SU-DHL-6 (cell line): Measurements from ENCODE around the gene FRMD1.

Experiments
- EZH2phosphoT487 ChIP-seq: fragments of 200-600 bp; sonication (generic), shearing (Covaris generic); conservative IDR thresholded peaks from 2 replicates; pipeline ENCODE4 v1.6.1; 2018; ENCODE audit warnings: mild to moderate bottlenecking, antibody characterized with exemption, low read length, moderate library complexity, mixed read lengths
- TF ChIP-seq, protein P1 (sequence below): fragments of 200-600 bp; sonication (generic); IDR thresholded peaks from one replicate; pipeline ENCODE4 v1.5.1; 2017; ENCODE audit warnings: antibody characterized with exemption, mild to moderate bottlenecking, low read length, moderate library complexity; ENCODE audit not compliant: insufficient read depth, poor library complexity, severe bottlenecking

DNA sequence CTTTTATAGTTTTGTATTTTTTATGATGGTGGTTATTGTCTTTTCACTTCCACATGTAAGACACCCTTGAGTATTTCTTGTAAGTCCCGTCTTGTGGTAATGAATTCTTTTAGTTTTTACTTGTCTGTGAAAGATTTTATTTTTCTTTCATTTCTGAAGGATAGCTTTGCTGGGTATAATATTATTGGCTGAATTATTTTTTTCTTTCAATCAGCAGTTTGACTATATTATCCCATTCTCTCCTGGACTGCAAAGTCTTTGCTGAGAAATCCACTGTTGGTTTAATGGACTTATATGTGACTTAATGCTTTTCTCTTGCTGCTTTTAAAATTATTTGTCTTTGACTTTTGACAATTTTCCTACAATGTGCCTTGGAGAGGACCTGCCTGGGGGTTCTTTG is 67.7 kb downstream of the FRMD1 start:
- TF ChIP-seq, protein P1, sequence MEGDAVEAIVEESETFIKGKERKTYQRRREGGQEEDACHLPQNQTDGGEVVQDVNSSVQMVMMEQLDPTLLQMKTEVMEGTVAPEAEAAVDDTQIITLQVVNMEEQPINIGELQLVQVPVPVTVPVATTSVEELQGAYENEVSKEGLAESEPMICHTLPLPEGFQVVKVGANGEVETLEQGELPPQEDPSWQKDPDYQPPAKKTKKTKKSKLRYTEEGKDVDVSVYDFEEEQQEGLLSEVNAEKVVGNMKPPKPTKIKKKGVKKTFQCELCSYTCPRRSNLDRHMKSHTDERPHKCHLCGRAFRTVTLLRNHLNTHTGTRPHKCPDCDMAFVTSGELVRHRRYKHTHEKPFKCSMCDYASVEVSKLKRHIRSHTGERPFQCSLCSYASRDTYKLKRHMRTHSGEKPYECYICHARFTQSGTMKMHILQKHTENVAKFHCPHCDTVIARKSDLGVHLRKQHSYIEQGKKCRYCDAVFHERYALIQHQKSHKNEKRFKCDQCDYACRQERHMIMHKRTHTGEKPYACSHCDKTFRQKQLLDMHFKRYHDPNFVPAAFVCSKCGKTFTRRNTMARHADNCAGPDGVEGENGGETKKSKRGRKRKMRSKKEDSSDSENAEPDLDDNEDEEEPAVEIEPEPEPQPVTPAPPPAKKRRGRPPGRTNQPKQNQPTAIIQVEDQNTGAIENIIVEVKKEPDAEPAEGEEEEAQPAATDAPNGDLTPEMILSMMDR, result no peak
- no peak for TF ChIP-seq EZH2phosphoT487
